ENCODE data around the gene BRD1.

The BRD1 gene

GRCh38 chr22:49774046-49774445 is 53.6 kb downstream of the BRD1 start:
- TF ChIP-seq FOXP2 (optimal IDR thresholded peaks at IDR 0.05; ENCODE audit: borderline replicate concordance, extremely low read depth, extremely low read length, insufficient read depth) (no peak), SIN3A (IDR thresholded peaks at IDR 0.05; ENCODE audit: borderline replicate concordance, insufficient read depth, low read length) (no peak), POLR2AphosphoS5 (IDR thresholded peaks at IDR 0.05; ENCODE audit: low read depth, low read length) (no peak)
- TF ChIP-seq, protein P1, sequence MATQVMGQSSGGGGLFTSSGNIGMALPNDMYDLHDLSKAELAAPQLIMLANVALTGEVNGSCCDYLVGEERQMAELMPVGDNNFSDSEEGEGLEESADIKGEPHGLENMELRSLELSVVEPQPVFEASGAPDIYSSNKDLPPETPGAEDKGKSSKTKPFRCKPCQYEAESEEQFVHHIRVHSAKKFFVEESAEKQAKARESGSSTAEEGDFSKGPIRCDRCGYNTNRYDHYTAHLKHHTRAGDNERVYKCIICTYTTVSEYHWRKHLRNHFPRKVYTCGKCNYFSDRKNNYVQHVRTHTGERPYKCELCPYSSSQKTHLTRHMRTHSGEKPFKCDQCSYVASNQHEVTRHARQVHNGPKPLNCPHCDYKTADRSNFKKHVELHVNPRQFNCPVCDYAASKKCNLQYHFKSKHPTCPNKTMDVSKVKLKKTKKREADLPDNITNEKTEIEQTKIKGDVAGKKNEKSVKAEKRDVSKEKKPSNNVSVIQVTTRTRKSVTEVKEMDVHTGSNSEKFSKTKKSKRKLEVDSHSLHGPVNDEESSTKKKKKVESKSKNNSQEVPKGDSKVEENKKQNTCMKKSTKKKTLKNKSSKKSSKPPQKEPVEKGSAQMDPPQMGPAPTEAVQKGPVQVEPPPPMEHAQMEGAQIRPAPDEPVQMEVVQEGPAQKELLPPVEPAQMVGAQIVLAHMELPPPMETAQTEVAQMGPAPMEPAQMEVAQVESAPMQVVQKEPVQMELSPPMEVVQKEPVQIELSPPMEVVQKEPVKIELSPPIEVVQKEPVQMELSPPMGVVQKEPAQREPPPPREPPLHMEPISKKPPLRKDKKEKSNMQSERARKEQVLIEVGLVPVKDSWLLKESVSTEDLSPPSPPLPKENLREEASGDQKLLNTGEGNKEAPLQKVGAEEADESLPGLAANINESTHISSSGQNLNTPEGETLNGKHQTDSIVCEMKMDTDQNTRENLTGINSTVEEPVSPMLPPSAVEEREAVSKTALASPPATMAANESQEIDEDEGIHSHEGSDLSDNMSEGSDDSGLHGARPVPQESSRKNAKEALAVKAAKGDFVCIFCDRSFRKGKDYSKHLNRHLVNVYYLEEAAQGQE (IDR thresholded peaks at IDR 0.05; ENCODE audit: insufficient read depth in 1 of 2, low read depth in 2 of 2, low read length in 2 of 2), result no peak

GRCh38 chr22:49773531-49773930 is 54.1 kb downstream of the BRD1 start:
- TF ChIP-seq SIN3A (IDR thresholded peaks at IDR 0.05; ENCODE audit: borderline replicate concordance, insufficient read depth, low read length) (no peak), POLR2AphosphoS5 (IDR thresholded peaks at IDR 0.05; ENCODE audit: low read depth, low read length) (no peak), FOXP2 (optimal IDR thresholded peaks at IDR 0.05; ENCODE audit: borderline replicate concordance, extremely low read depth, extremely low read length, insufficient read depth) (no peak)

- TF ChIP-seq FOXP2 (optimal IDR thresholded peaks at IDR 0.05; ENCODE audit: borderline replicate concordance, extremely low read depth, extremely low read length, insufficient read depth), result no peak
- TF ChIP-seq TAF1 (IDR thresholded peaks at IDR 0.05; ENCODE audit: borderline replicate concordance, insufficient read depth, low read length), result no peak
- no peak for TF ChIP-seq SIN3A (IDR thresholded peaks at IDR 0.05; ENCODE audit: borderline replicate concordance, insufficient read depth, low read length)
- TF ChIP-seq, protein P1 (IDR thresholded peaks at IDR 0.05; ENCODE audit: insufficient read depth in 1 of 2, low read depth in 2 of 2, low read length in 2 of 2), result no peak
Measured at GRCh38 chr22:49772692-49773091, 55.0 kb downstream of the BRD1 start.

GRCh38 chr22:49771266-49772065 is 56.2 kb downstream of the BRD1 start:
- TF ChIP-seq, protein P1 (IDR thresholded peaks at IDR 0.05; ENCODE audit: insufficient read depth in 1 of 2, low read depth in 2 of 2, low read length in 2 of 2), result no peak
- TF ChIP-seq FOXP2 (optimal IDR thresholded peaks at IDR 0.05; ENCODE audit: borderline replicate concordance, extremely low read depth, extremely low read length, insufficient read depth) (no peak), POLR2AphosphoS5 (IDR thresholded peaks at IDR 0.05; ENCODE audit: low read depth, low read length) (no peak), TAF1 (IDR thresholded peaks at IDR 0.05; ENCODE audit: borderline replicate concordance, insufficient read depth, low read length) (no peak), SIN3A (IDR thresholded peaks at IDR 0.05; ENCODE audit: borderline replicate concordance, insufficient read depth, low read length) (no peak)

DNA sequence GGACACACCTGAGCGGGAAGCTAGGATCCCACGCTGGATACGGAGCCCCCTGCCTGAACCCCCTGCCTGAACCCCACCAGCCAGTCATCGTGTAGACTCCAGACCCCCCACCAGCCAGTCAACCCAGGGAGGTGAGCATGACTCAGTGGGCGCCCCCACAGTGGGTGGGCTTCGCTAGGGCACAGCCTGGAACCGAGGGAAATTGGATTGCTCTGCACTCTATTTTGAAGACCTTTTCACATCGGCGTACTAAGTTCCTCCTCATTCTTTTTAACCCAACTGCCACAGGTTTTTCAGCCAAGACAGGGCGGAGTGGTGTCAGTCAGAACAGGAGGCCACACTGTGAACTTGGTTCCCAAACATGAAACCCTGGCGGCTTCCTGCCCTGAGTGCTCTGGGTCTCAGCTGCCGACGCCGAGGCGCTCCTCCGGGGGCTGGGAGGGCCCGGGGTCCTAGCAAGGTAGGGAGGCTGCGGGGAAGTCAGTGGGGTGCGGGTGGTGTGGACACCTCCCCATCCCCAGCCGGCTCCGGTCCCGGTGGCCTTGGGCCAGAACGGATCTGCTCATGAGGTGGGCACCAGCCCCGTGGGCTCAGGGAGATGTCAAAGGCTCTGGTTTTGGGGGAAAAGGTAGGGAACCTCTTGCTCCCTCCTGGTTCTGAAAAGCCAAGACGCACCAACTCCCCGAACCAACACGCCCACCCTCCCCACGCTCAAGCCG is 57.0 kb downstream of the BRD1 start:
- TF ChIP-seq, protein P1 (IDR thresholded peaks at IDR 0.05; ENCODE audit: insufficient read depth in 1 of 2, low read depth in 2 of 2, low read length in 2 of 2), result no peak
- TF ChIP-seq TAF1 (IDR thresholded peaks at IDR 0.05; ENCODE audit: borderline replicate concordance, insufficient read depth, low read length) (no peak), POLR2AphosphoS5 (IDR thresholded peaks at IDR 0.05; ENCODE audit: low read depth, low read length) (no peak)
